ENCODE measurements around the gene MFAP1. TPM values are rescaled to one million over a fixed set of nuclear protein-coding genes. Genes with fewer than 3 reads are reported as not detected.

MFAP1 gene
- total RNA-seq, 1 experiment from 2014 or later, result 44.7 TPM

DNA sequence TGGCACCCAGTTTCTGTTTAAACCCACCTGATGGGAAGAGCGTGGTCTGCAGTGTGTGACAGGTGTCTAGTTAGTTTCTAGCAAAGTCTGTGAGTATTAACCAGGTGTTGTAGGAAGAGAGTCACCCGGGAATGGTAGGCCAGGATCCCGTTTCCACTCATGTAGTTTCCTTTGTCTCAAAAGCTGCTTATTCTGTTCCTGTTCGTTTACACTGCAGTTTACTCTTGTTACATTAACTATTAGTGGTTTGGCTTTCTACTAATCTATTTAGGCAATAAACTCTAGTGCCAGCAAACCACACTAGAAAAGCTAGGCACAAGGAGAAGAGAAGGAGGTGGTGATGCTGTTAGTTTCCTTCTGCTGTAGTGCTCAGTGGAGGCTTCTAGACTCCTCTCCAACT lies 35.1 kb upstream of the MFAP1 start:
- no peaks in the 10 kb centered on the region for H3K79me2 ChIP-seq (ENCODE audit: insufficient read depth, low read length)

More for the DNA sequence above, 35.1 kb upstream of the MFAP1 start:
- Histone ChIP-seq H2BK120ac (ENCODE audit: low read depth, low read length, poor library complexity, severe bottlenecking) (no peak overlapping the region), H3K9me3 (ENCODE audit: control insufficient read depth, low read depth, low read length) (no peaks in the 10 kb centered on the region), H3K23me2 (ENCODE audit: insufficient read length, low read depth, low read length, poor library complexity, severe bottlenecking) (no peaks in the 10 kb centered on the region), H2AK5ac (ENCODE audit: insufficient read length, low read length) (no peak overlapping the region), H2BK12ac (ENCODE audit: insufficient read length, low read depth, low read length) (no peak overlapping the region), H2AFZ (ENCODE audit: low read length) (no peak overlapping the region), H3K23ac (ENCODE audit: insufficient read length, low read depth, low read length) (no peak overlapping the region), H3K79me1 (ENCODE audit: insufficient read depth, low read depth, low read length, poor library complexity, severe bottlenecking) (no peaks in the 10 kb centered on the region), H3K27me3 (ENCODE audit: insufficient read depth, low read length) (no peaks in the 10 kb centered on the region), H4K8ac (replicated peaks; ENCODE audit: insufficient read length, low read depth, low read length) (no peak overlapping the region), H3K9ac (ENCODE audit: extremely low read depth, insufficient read length, low read length) (no peak overlapping the region), H3T11ph (ENCODE audit: low read length) (no peak overlapping the region), H3K18ac (ENCODE audit: insufficient read length, low read depth, low read length) (no peak overlapping the region), H2BK5ac (ENCODE audit: insufficient read length, low read length) (no peak overlapping the region), H3K4me2 (ENCODE audit: insufficient read depth, insufficient read length, low read length) (no peak overlapping the region), H4K5ac (ENCODE audit: insufficient read length, low read depth, low read length) (no peak overlapping the region), H4K20me1 (ENCODE audit: control insufficient read depth, insufficient read depth, insufficient read length) (no peaks in the 10 kb centered on the region), H2BK20ac (ENCODE audit: low read depth, low read length, poor library complexity, severe bottlenecking) (no peak overlapping the region), H3K4me1 (ENCODE audit: insufficient read depth, low read length) (no peaks in the 10 kb centered on the region), H3K27ac (ENCODE audit: insufficient read length, low read depth, low read length) (no peak overlapping the region), H3K14ac (ENCODE audit: insufficient read depth, low read length) (no peak overlapping the region), H3K4ac (ENCODE audit: low read depth, low read length) (no peak overlapping the region), H2BK15ac (ENCODE audit: low read depth, low read length) (no peak overlapping the region), H3K56ac (ENCODE audit: insufficient read length, low read depth, low read length) (no peak overlapping the region), H4K91ac (ENCODE audit: insufficient read length, low read depth, low read length) (no peak overlapping the region)
- TF ChIP-seq, protein P1, sequence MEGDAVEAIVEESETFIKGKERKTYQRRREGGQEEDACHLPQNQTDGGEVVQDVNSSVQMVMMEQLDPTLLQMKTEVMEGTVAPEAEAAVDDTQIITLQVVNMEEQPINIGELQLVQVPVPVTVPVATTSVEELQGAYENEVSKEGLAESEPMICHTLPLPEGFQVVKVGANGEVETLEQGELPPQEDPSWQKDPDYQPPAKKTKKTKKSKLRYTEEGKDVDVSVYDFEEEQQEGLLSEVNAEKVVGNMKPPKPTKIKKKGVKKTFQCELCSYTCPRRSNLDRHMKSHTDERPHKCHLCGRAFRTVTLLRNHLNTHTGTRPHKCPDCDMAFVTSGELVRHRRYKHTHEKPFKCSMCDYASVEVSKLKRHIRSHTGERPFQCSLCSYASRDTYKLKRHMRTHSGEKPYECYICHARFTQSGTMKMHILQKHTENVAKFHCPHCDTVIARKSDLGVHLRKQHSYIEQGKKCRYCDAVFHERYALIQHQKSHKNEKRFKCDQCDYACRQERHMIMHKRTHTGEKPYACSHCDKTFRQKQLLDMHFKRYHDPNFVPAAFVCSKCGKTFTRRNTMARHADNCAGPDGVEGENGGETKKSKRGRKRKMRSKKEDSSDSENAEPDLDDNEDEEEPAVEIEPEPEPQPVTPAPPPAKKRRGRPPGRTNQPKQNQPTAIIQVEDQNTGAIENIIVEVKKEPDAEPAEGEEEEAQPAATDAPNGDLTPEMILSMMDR (conservative IDR thresholded peaks at IDR 0.05), result no peak
- Mint-ChIP-seq H3K27me3 (ENCODE audit: low read depth) (no peaks in the 10 kb centered on the region), H3K36me3 (ENCODE audit: insufficient read depth in 1 of 3, low read depth in 3 of 3) (peaks cover 4 to 51% (median 36%) of the 10 kb centered on the region in 3 experiments; a peak in 6 of 7 replicates), H3K4me1 (no peaks in the 10 kb centered on the region), H3K27ac (no peak overlapping the region), H3K9me3 (no peaks in the 10 kb centered on the region), H3K4me3 (no peak overlapping the region)
- no CpG with 5 or more reads among the region's 4 CpGs for whole genome bisulfite sequencing (ENCODE audit: extremely low coverage, insufficient read length, low lambda C conversion rate)
- DNase-seq, result no peak

Measured in H9 (cell line).